Stomach (tissue), 19 donors: Measurements from ENCODE around the gene SCAMP1. TPM values are rescaled to one million over a fixed set of nuclear protein-coding genes. Genes with fewer than 3 reads are reported as not detected.

Experiments used
- DNase-seq, 2 donors: peaks; one replicate each; pipeline versions ENCODE4 v3.0.0 to v3.0.0-alpha.2; 2013 to 2019
- H3K27ac ChIP-seq, 5 donors: fragments of 200-600 bp in 4 of 5; sonication (generic) in 4 of 5; one replicate each; pipeline ENCODE4 v1.5.1; 2013 to 2019; ENCODE audit warnings: mild to moderate bottlenecking in 1 of 5, moderate library complexity in 1 of 5
- H3K27me3 ChIP-seq, 3 donors: fragments of 200-600 bp; sonication (generic); one replicate each; pipeline ENCODE4 v1.5.1; 2017 to 2019; ENCODE audit warnings: mixed run types in 1 of 3
- H3K36me3 ChIP-seq, 4 donors: fragments of 200-600 bp; sonication (generic); 1 replicate in 3 of 4; 2 replicates in 1 of 4; pipeline ENCODE4 v1.5.1; 2016 to 2019
- H3K4me1 ChIP-seq, 4 donors: fragments of 200-600 bp; sonication (generic); one replicate each; pipeline ENCODE4 v1.5.1; 2016 to 2019
- H3K4me3 ChIP-seq, 4 donors: fragments of 200-600 bp; sonication (generic) in 3 of 4; one replicate each; pipeline ENCODE4 v1.5.1; 2016 to 2019; ENCODE audit warnings: mild to moderate bottlenecking in 1 of 4
- H3K9me3 ChIP-seq, 4 donors: fragments of 200-600 bp; sonication (generic); one replicate each; pipeline ENCODE4 v1.5.1; 2016 to 2019
- CTCF ChIP-seq, 7 experiments: fragments of 450-650 bp in 4 of 7; fragments of 200-600 bp in 3 of 7; sonication (generic) in 3 of 7; IDR thresholded peaks; one replicate each; pipeline ENCODE4 v1.5.1; 2016 to 2019; ENCODE audit warnings: antibody characterized with exemption in 7 of 7, control low read depth in 2 of 7, mild to moderate bottlenecking in 1 of 7
- EP300 ChIP-seq: sonication (generic); formaldehyde crosslinking; IDR thresholded peaks from one replicate; pipeline ENCODE4 v1.6.1; 2017; ENCODE audit warnings: antibody characterized with exemption
- POLR2A ChIP-seq, 4 donors: fragments of 450-650 bp; IDR thresholded peaks; one replicate each; pipeline ENCODE4 v1.6.1; 2016; ENCODE audit warnings: antibody characterized with exemption in 4 of 4, control low read depth in 2 of 4, mild to moderate bottlenecking in 1 of 4, moderate library complexity in 1 of 4
- POLR2AphosphoS5 ChIP-seq, 3 donors: sonication (generic); formaldehyde crosslinking; IDR thresholded peaks; one replicate each; pipeline ENCODE4 v1.6.1; 2016; ENCODE audit warnings: antibody characterized with exemption in 3 of 3
- WGBS, 5 donors: extraction: QIAGEN DNeasy Blood & Tissue Kit in 3 of 5; methylation state at CpG; one replicate each; pipeline versions ENCODE4 v1.1.5 to v1.1.7; 2013 to 2018; 5-methylcytosine and 5-hydroxymethylcytosine counted together
- intact Hi-C: fragments of 100-400 bp; cut with DNase I; formaldehyde crosslinking; loops from one replicate; pipeline ENCODE4 v1.15.1; 2023; ENCODE audit warnings: low total_unique reads
- long read RNA-seq, 10 donors: transcript quantifications; one replicate each; lab custom pipeline, GENCODE V29; 2026
- polyA plus RNA-seq, 3 donors: library from polyadenylated mRNA; stranded (reverse); fragments of 200-250 nt; gene quantifications; one replicate each; pipeline ENCODE4 v1.2.3, GENCODE V29; 2013
- total RNA-seq, 5 donors: library from RNA; depleted of rRNA; stranded (reverse); fragments of >200 nt; gene quantifications; one replicate each; pipeline versions ENCODE4 v1.1.0 to v1.2.3, GENCODE V29; 2014 to 2016
- donor health status: healthy with polysubstance abuse.
- donor health status: Bipolar disorder and iron deficiency.
- donor health status: healthy.

SCAMP1 gene, protein sequence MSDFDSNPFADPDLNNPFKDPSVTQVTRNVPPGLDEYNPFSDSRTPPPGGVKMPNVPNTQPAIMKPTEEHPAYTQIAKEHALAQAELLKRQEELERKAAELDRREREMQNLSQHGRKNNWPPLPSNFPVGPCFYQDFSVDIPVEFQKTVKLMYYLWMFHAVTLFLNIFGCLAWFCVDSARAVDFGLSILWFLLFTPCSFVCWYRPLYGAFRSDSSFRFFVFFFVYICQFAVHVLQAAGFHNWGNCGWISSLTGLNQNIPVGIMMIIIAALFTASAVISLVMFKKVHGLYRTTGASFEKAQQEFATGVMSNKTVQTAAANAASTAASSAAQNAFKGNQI
- 10 to 100 TPM; 14.6 to 77.3 (median 25.8) TPM for total RNA-seq
- polyA plus RNA-seq: 10 to 100 TPM in 1 of 3 donors, 1 to 10 TPM in 2; 7.2 to 11.1 (median 7.9) TPM
- long read RNA-seq, donor 1, full-length matches to known transcripts: 2 of 2 reads
- long read RNA-seq, donor 1, partial matches to known transcripts: 0 of 2 reads
- long read RNA-seq, donor 1, other reads (novel, unspliced or antisense): 0 of 2 reads
- long read RNA-seq, donor 2, full-length matches to known transcripts: 5 of 10 reads
- long read RNA-seq, donor 2, partial matches to known transcripts: 5 of 10 reads
- long read RNA-seq, donor 2, other reads (novel, unspliced or antisense): 0 of 10 reads
- long read RNA-seq, donor 3, full-length matches to known transcripts: 2 of 2 reads
- long read RNA-seq, donor 3, partial matches to known transcripts: 0 of 2 reads
- long read RNA-seq, donor 3, other reads (novel, unspliced or antisense): 0 of 2 reads
- long read RNA-seq, donor 4, full-length matches to known transcripts: 1 of 1 reads
- long read RNA-seq, donor 4, partial matches to known transcripts: 0 of 1 reads
- long read RNA-seq, donor 4, other reads (novel, unspliced or antisense): 0 of 1 reads
- long read RNA-seq, donor 5, full-length matches to known transcripts: 10 of 10 reads
- long read RNA-seq, donor 5, partial matches to known transcripts: 0 of 10 reads
- long read RNA-seq, donor 5, other reads (novel, unspliced or antisense): 0 of 10 reads
- long read RNA-seq, donor 6, full-length matches to known transcripts: 8 of 8 reads
- long read RNA-seq, donor 6, partial matches to known transcripts: 0 of 8 reads
- long read RNA-seq, donor 6, other reads (novel, unspliced or antisense): 0 of 8 reads
- long read RNA-seq, donor 7, full-length matches to known transcripts: 7 of 14 reads
- long read RNA-seq, donor 7, partial matches to known transcripts: 7 of 14 reads
- long read RNA-seq, donor 7, other reads (novel, unspliced or antisense): 0 of 14 reads
- long read RNA-seq, donor 8, full-length matches to known transcripts: 7 of 32 reads
- long read RNA-seq, donor 8, partial matches to known transcripts: 25 of 32 reads
- long read RNA-seq, donor 8, other reads (novel, unspliced or antisense): 0 of 32 reads
- long read RNA-seq, donor 9, full-length matches to known transcripts: 5 of 5 reads
- long read RNA-seq, donor 9, partial matches to known transcripts: 0 of 5 reads
- long read RNA-seq, donor 9, other reads (novel, unspliced or antisense): 0 of 5 reads
- long read RNA-seq, donor 10, full-length matches to known transcripts: 2 of 2 reads
- long read RNA-seq, donor 10, partial matches to known transcripts: 0 of 2 reads
- long read RNA-seq, donor 10, other reads (novel, unspliced or antisense): 0 of 2 reads

- no peaks in the 10 kb centered on the region for H3K9me3 ChIP-seq
- peak within 1 kb of the TSS; percentile 87 to 97 (median 94) for H3K4me3 ChIP-seq
- peak; percentile 94 to 98 for DNase-seq
- intact Hi-C loops: loop anchor here (5.0 kb wide), 1 partner anchor 58 kb away; no protein-coding TSS in a partner anchor
- no peaks in the 10 kb centered on the region for H3K27me3 ChIP-seq
- peak within 1 kb of the TSS; percentile 93 to 98 (median 98) for H3K27ac ChIP-seq
- 0 to 1% (median 0%) methylated on average over 33 to 79 of the region's 79 CpGs for WGBS, 5 donors
- TF ChIP-seq CTCF (IDR thresholded peaks at IDR 0.05) (peak in 3 of 7 experiments; percentile 13 to 49 (median 29)), EP300 (no peak), POLR2AphosphoS5 (IDR thresholded peaks at IDR 0.05) (peak; percentile 86 to 96 (median 87))
- peaks cover 18 to 44% (median 36%) of the 10 kb centered on the region in 4 donors for H3K4me1 ChIP-seq
- peaks cover 0 to 5% (median 2%) of the 10 kb centered on the region in 4 donors for H3K36me3 ChIP-seq
Observed at GRCh38 chr5:78359831-78360673, at the start of gene SCAMP1. Gene SCAMP1 (plus strand): TSS chr5:78360617. CDS start chr5:78360672, 55 bp downstream.

DNA sequence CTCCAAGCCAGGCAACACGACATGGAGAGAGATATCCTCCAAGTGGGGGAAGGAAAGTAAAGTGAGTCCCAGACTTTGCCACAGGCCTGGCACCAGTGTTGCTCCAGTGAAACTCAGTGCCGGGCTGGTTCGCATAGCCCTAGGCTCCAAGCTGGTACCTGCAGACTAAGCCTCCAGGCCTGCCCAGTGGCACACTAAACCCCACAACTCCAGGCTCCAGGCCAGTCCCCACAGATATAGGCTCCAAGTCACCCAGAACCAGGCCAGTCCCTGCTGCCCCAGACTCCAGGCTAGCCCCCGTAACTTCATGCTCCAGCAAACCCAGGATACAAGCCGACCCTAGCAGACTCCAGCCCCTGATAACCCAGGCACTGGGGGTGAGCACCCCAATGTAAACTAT lies 42.9 kb upstream of the SCAMP1 start:
- no peaks in the 10 kb centered on the region for H3K9me3 ChIP-seq
- 83 to 92% (median 89%) methylated on average over 5 of the region's 5 CpGs for WGBS, 5 donors
- intact Hi-C loops: no loop called here

More for the DNA sequence above, 42.9 kb upstream of the SCAMP1 start:
- TF ChIP-seq EP300 (no peak), POLR2AphosphoS5 (IDR thresholded peaks at IDR 0.05) (no peak), CTCF (IDR thresholded peaks at IDR 0.05) (no peak), POLR2A (IDR thresholded peaks at IDR 0.05) (no peak)
- DNase-seq: no peak
- H3K27me3 ChIP-seq: no peaks in the 10 kb centered on the region
- no peak overlapping the region for H3K4me3 ChIP-seq
- no peaks in the 10 kb centered on the region for H3K4me1 ChIP-seq
- H3K36me3 ChIP-seq: no peaks in the 10 kb centered on the region
- no peak overlapping the region for H3K27ac ChIP-seq
